ENCODE data around the gene FBRSL1. TPM values are rescaled to one million over a fixed set of nuclear protein-coding genes. Genes with fewer than 3 reads are reported as not detected.
A peak's percentile ranks its signal among the peaks of the same experiment; 100 is the strongest.

Gene FBRSL1
- total and polyA plus RNA-seq, 9 of the 15 experiments (the other 6 are each of a cell fraction or from before 2014, with no cell fraction given) = 0.24 to 129 (median 7.3) TPM

DNA sequence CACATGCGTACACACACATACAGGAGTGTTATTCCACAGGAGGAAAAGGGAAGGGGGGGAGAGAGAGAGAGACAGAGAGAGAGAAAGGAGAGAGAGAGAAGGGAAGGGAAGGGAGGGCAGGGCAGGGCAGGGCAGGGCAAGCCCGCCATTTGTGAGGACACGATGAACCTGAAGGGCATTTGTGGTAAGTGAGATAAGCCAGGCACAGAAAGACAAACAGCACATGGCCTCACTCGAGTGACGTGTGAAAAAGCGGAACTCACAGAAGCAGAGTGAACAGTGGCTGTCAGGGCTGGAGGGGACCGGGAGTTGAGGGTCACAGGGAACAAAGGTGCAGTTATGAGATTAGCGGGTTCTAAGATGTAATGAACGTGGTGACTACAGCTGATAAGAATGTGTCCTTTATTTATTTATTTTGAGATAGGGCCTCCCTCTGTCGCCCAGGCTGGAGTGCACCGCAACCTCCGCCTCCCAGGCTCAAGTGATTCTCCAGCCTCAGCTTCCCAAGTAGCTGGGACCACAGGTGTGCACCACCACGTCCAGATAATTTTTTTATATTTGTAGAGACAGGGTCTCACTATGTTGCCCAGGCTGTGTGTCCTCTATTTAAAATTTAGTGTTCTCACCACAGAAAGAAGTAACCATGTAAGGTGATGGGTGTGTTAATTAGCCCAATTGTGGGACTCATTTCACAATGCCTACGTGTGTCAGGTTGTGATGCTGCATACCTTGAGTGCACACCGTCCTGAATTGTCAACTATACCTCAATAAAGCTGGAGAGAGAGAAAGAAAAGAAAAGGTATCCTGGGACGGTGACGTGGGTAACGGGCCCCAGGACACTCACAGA lies 18.7 kb upstream of the FBRSL1 start (continued):
- TF ChIP-seq, protein P1, sequence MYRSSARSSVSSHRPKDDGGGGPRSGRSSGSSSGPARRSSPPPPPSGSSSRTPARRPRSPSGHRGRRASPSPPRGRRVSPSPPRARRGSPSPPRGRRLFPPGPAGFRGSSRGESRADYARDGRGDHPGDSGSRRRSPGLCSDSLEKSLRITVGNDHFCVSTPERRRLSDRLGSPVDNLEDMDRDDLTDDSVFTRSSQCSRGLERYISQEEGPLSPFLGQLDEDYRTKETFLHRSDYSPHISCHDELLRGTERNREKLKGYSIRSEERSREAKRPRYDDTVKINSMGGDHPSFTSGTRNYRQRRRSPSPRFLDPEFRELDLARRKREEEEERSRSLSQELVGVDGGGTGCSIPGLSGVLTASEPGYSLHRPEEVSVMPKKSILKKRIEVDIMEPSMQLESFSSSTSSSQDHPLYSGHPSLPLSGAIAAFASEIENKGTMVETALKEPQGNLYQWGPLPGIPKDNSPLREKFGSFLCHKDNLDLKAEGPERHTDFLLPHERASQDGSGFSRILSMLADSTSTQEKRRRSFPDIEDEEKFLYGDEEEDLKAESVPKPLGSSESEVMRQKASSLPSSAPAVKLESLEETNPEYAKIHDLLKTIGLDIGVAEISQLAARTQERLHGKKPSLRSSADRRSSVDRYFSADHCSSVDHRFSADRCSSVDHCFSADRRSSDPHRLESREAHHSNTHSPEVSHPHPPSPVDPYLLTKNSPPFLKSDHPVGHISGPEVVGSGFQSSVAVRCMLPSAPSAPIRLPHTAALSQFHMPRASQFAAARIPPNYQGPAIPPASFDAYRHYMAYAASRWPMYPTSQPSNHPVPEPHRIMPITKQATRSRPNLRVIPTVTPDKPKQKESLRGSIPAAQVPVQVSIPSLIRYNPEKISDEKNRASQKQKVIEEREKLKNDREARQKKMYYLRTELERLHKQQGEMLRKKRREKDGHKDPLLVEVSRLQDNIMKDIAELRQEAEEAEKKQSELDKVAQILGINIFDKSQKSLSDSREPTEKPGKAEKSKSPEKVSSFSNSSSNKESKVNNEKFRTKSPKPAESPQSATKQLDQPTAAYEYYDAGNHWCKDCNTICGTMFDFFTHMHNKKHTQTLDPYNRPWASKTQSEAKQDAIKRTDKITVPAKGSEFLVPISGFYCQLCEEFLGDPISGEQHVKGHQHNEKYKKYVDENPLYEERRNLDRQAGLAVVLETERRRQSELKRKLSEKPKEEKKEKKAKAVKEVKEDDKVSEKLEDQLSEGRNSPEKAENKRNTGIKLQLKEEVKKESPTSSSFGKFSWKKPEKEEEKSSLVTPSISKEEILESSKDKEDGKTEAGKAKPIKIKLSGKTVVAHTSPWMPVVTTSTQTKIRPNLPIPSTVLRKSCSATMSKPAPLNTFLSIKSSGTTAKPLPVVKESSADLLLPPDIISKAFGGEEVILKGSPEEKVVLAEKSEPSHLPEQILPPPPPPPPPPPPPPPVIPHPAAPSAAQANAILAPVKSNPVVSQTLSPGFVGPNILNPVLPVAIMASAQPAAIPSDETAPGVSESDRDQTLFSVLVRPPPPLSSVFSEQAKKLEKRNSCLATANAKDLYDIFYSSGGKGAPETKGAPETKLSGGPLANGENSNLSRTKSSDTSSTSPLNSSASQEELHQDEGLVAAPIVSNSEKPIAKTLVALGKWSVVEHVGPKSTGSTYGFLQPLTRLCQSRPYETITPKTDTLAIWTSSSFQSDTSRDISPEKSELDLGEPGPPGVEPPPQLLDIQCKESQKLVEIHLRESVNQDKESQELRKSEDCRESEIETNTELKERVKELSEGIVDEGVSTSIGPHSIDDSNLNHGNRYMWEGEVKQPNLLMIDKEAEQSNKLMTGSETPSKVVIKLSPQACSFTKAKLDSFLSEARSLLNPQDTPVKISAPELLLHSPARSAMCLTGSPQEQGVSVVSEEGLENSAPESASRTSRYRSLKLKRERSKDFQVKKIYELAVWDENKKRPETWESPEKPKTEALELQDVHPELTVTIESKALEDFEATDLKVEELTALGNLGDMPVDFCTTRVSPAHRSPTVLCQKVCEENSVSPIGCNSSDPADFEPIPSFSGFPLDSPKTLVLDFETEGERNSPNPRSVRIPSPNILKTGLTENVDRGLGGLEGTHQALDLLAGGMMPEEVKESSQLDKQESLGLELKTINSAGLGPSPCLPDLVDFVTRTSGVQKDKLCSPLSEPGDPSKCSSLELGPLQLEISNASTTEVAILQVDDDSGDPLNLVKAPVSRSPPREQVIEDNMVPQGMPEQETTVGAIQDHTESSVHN (IDR thresholded peaks at IDR 0.05; ENCODE audit: borderline replicate concordance in 1 of 2, low read depth in 1 of 2) = peak in 1 of 2 experiments; percentile 87; a peak in 2 of 4 replicates
- TF ChIP-seq JUND (IDR thresholded peaks at IDR 0.05; ENCODE audit: borderline replicate concordance, low read depth, low read length) (0 out of 2 replicates have a peak, but pooled peaks have one; percentile 72), JUND (tag; IDR thresholded peaks at IDR 0.05; ENCODE audit: borderline replicate concordance, low read depth, low read length) (peak; percentile 82; the same call in 2 of the 3 replicates), ZNF436 (CRISPR knock-in tag; IDR thresholded peaks at IDR 0.05) (no peak), ZNF3 (CRISPR knock-in tag; IDR thresholded peaks at IDR 0.05) (no peak), ZNF263 (CRISPR knock-in tag; IDR thresholded peaks at IDR 0.05; ENCODE audit: borderline replicate concordance) (no peak), FOSL1 (tag; conservative IDR thresholded peaks at IDR 0.05) (peak; percentile 89), RBFOX2 (IDR thresholded peaks at IDR 0.05; ENCODE audit: low read depth, low read length) (no peak), MBD2 (IDR thresholded peaks at IDR 0.05; ENCODE audit: borderline replicate concordance, low read depth) (peak; percentile 57; the same call in 1 of the 2 replicates), NR2C2 (CRISPR knock-in tag; IDR thresholded peaks at IDR 0.05) (peak; percentile 74; the same call in 1 of the 2 replicates), NR2C2 (tag; IDR thresholded peaks at IDR 0.05) (peak; percentile 87), ZNF764 (CRISPR knock-in tag; IDR thresholded peaks at IDR 0.05; ENCODE audit: low read depth) (no peak), LARP7 (IDR thresholded peaks at IDR 0.05) (peak; percentile 63; the same call in 1 of the 2 replicates), NBN (IDR thresholded peaks at IDR 0.05; ENCODE audit: low read depth) (peak; percentile 96), SP1 (CRISPR knock-in tag; IDR thresholded peaks at IDR 0.05) (peak; percentile 73), HDAC1 (IDR thresholded peaks at IDR 0.05) (peak in 1 of 2 experiments; percentile 75; a peak in 2 of 4 replicates)
- TF ChIP-seq, protein P2, sequence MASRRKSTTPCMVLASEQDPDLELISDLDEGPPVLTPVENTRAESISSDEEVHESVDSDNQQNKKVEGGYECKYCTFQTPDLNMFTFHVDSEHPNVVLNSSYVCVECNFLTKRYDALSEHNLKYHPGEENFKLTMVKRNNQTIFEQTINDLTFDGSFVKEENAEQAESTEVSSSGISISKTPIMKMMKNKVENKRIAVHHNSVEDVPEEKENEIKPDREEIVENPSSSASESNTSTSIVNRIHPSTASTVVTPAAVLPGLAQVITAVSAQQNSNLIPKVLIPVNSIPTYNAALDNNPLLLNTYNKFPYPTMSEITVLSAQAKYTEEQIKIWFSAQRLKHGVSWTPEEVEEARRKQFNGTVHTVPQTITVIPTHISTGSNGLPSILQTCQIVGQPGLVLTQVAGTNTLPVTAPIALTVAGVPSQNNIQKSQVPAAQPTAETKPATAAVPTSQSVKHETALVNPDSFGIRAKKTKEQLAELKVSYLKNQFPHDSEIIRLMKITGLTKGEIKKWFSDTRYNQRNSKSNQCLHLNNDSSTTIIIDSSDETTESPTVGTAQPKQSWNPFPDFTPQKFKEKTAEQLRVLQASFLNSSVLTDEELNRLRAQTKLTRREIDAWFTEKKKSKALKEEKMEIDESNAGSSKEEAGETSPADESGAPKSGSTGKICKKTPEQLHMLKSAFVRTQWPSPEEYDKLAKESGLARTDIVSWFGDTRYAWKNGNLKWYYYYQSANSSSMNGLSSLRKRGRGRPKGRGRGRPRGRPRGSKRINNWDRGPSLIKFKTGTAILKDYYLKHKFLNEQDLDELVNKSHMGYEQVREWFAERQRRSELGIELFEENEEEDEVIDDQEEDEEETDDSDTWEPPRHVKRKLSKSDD (conservative IDR thresholded peaks at IDR 0.05; ENCODE audit: low read length) = no peak
